ENCODE data around the gene ART3.

The ART3 gene

DNA sequence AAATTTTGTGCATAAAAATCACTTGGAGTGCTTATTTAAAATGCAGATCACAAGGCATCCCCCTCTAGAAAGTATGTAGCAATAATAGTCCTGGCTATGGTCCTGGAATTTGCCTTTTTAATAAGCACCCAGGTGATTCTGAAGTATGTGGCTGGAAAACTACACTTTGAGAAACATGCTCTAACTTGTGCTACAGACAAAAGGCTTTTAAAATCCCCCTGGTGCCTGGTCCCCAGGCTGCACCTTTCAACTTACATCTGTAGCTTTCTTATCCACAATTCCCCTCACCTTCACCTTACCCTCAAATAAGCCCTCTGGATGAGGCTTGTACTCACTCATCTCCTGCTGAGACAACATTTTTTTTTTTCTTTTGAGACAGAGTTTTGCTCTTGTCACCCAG is 21.1 kb downstream of the ART3 start:
- no peak overlapping the region for H3K9ac ChIP-seq (ENCODE audit: low read depth, low read length)
- no peak overlapping the region for H3K4me3 ChIP-seq (ENCODE audit: low read depth, low read length)
- H3K4me1 ChIP-seq (ENCODE audit: control insufficient read depth, insufficient read depth, low read length) = no peaks in the 10 kb centered on the region
- H3K27me3 ChIP-seq (ENCODE audit: control insufficient read depth, insufficient read depth, low read length) = no peaks in the 10 kb centered on the region
- H3K9me3 ChIP-seq (ENCODE audit: control insufficient read depth, insufficient read depth, low read length) = no peaks in the 10 kb centered on the region
- H3K27ac ChIP-seq (ENCODE audit: low read depth, low read length) = no peak overlapping the region
- H3K36me3 ChIP-seq (ENCODE audit: control insufficient read depth, insufficient read depth, low read length) = no peaks in the 10 kb centered on the region

DNA sequence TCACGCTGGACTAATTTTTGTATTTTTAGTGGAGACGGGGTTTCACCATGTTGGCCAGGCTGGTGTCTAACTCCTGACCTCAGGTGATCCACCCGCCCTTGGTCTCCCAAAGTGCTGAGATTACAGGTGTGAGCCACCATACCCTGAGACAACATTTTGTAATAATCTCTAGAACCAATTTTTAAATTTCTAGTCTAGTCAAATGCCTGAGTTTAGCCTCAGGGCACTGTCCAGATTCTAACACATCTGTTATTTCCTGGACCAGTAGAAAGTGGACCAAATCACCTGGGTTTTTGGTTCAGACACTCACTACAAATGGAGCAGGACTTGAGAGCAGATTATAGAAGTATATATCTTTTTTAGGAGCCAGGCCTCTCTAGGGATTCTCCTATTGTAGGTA is 21.6 kb downstream of the ART3 start:
- no peak overlapping the region for H3K27ac ChIP-seq (ENCODE audit: low read depth, low read length)
- H3K4me3 ChIP-seq (ENCODE audit: low read depth, low read length) = no peak overlapping the region
- H3K9ac ChIP-seq (ENCODE audit: low read depth, low read length) = no peak overlapping the region
- H3K4me1 ChIP-seq (ENCODE audit: control insufficient read depth, insufficient read depth, low read length) = no peaks in the 10 kb centered on the region
- H3K36me3 ChIP-seq (ENCODE audit: control insufficient read depth, insufficient read depth, low read length) = no peaks in the 10 kb centered on the region
- H3K9me3 ChIP-seq (ENCODE audit: control insufficient read depth, insufficient read depth, low read length) = no peaks in the 10 kb centered on the region
- H3K27me3 ChIP-seq (ENCODE audit: control insufficient read depth, insufficient read depth, low read length) = no peaks in the 10 kb centered on the region

DNA sequence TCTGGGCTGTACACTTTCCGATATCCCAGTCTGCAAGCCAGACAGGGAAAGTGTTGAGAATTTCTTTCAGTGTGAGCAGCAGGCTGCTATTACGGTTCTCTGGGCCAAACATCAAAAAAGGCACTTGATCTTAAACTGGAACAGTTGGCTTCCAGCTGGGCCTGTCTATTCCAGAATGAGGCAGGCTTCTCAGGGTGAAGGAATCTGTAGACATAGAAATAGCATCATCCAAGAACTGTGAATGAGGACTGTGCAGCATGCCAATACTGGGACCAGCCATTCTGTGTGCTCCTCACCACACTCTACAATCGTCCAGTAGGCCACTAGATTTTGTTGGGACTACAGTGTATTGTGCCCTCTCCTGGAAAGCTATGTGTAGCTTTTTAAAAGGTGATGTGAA is 31.1 kb downstream of the ART3 start:
- Histone ChIP-seq H3K27me3 (ENCODE audit: control insufficient read depth, insufficient read depth, low read length) (peaks cover 13% of the 10 kb centered on the region), H3K4me3 (ENCODE audit: low read depth, low read length) (no peak overlapping the region), H3K27ac (ENCODE audit: low read depth, low read length) (no peak overlapping the region), H3K9ac (ENCODE audit: low read depth, low read length) (no peak overlapping the region), H3K4me1 (ENCODE audit: control insufficient read depth, insufficient read depth, low read length) (no peaks in the 10 kb centered on the region; the same call in 1 of the 2 replicates), H3K9me3 (ENCODE audit: control insufficient read depth, insufficient read depth, low read length) (no peaks in the 10 kb centered on the region), H3K36me3 (ENCODE audit: control insufficient read depth, insufficient read depth, low read length) (no peaks in the 10 kb centered on the region)

DNA sequence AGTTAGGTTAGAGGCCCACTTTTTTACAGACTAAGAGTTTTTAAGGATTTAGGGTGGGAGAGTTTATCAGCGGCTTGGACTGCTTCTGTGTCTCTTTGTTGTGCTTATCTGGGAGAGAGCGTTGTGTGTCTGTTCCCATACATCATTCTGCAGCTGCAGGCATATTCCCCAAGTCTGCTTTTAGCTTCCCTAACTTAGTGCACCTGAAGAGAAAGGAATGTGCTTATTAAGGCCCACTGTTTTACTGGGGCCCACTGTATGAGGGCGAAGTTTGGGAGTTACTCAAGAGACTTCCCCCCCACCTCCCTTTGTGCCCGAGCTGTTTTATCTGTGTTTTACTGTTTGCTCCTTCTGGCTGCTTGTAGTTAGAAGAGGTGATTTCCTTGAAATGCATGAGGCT is 31.9 kb downstream of the ART3 start:
- no peaks in the 10 kb centered on the region for H3K9me3 ChIP-seq (ENCODE audit: control insufficient read depth, insufficient read depth, low read length)
- no peaks in the 10 kb centered on the region; the same call in 1 of the 2 replicates for H3K4me1 ChIP-seq (ENCODE audit: control insufficient read depth, insufficient read depth, low read length)
- H3K27ac ChIP-seq (ENCODE audit: low read depth, low read length) = no peak overlapping the region
- no peak overlapping the region for H3K9ac ChIP-seq (ENCODE audit: low read depth, low read length)
- H3K4me3 ChIP-seq (ENCODE audit: low read depth, low read length) = no peak overlapping the region
- peaks cover 13% of the 10 kb centered on the region for H3K27me3 ChIP-seq (ENCODE audit: control insufficient read depth, insufficient read depth, low read length)
- H3K36me3 ChIP-seq (ENCODE audit: control insufficient read depth, insufficient read depth, low read length) = no peaks in the 10 kb centered on the region

DNA sequence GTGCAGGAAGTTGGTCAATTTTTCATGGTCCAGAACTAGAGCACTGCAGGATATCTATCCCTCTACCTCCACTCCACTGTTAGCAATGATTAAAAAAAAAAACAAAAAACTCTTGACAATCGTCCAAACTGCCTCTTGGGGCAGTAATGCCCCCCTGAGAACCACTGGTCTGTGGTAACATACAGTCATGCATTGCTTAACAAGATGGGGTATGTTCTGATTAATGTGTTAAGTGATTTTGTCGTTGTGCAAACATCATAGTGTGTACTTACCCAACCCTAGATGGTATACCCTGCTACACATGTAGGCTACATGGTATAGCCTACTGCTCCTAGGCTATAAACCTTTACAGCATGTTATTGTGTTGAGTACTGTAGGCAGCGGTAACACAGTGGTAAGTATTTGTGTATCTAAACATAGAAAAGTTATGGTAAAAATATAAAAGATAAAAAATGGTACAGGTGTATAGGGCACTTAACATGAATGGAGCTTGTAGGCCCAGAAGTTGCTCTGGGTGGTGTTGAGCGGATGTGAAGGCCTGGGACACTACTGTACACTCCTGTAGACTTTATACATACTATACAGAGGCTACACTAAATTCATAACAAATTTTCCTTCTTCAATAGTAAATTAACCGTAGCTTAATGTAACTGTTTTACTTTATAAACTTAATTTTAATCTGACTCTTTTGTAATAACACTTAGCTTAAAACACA is 34.1 kb downstream of the ART3 start:
- peaks cover 13% of the 10 kb centered on the region for H3K36me3 ChIP-seq (ENCODE audit: control insufficient read depth, insufficient read depth, low read length)
- peaks cover 13% of the 10 kb centered on the region for H3K27me3 ChIP-seq (ENCODE audit: control insufficient read depth, insufficient read depth, low read length)
- H3K4me3 ChIP-seq (ENCODE audit: low read depth, low read length) = no peak overlapping the region
- H3K4me1 ChIP-seq (ENCODE audit: control insufficient read depth, insufficient read depth, low read length) = no peaks in the 10 kb centered on the region; the same call in 1 of the 2 replicates
- H3K9ac ChIP-seq (ENCODE audit: low read depth, low read length) = no peak overlapping the region
- H3K27ac ChIP-seq (ENCODE audit: low read depth, low read length) = no peak overlapping the region
- H3K9me3 ChIP-seq (ENCODE audit: control insufficient read depth, insufficient read depth, low read length) = no peaks in the 10 kb centered on the region

DNA sequence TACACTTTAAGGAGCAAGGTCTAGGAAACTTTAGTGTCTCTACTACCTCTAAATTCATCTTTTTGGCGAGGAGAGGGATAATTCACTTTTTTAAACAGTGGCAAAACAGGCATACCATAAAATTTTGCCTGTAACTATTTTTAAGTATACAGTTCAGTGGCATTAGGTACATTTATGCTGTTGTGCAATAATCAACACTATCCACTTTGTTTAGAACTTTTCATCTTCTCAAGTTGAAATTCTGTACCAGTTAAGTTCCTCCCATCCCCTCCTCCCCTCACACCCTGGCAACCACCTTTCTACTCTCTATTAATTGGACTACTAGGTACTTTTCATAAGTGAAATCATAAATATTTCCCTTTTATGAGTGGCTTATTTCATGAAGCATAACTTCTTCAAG is 42.3 kb downstream of the ART3 start:
- Histone ChIP-seq H3K4me3 (ENCODE audit: low read depth, low read length) (no peak overlapping the region), H3K9ac (ENCODE audit: low read depth, low read length) (no peak overlapping the region), H3K27me3 (ENCODE audit: control insufficient read depth, insufficient read depth, low read length) (no peaks in the 10 kb centered on the region), H3K9me3 (ENCODE audit: control insufficient read depth, insufficient read depth, low read length) (no peaks in the 10 kb centered on the region), H3K27ac (ENCODE audit: low read depth, low read length) (no peak overlapping the region), H3K4me1 (ENCODE audit: control insufficient read depth, insufficient read depth, low read length) (no peaks in the 10 kb centered on the region), H3K36me3 (ENCODE audit: control insufficient read depth, insufficient read depth, low read length) (peaks cover 93% of the 10 kb centered on the region)

DNA sequence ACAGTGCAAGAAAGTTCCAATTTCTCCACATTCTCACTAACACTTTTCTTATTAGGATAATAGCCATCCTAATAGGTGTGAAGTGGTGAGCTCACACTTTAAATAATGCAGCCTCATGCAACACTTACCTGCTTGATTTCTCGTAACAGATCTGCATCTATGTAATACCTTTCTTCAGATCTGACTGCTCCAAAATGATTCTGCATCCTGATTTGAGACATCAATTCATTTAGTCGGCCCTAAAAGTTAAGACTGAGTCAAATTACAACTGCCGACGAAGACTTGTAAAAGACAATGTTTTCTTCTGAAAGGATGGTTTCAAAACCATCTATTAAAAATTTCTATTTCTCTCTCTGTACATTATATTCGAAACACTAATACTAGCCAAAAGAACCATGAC is 43.0 kb downstream of the ART3 start:
- Histone ChIP-seq H3K4me3 (ENCODE audit: low read depth, low read length) (no peak overlapping the region), H3K27ac (ENCODE audit: low read depth, low read length) (no peak overlapping the region), H3K4me1 (ENCODE audit: control insufficient read depth, insufficient read depth, low read length) (no peaks in the 10 kb centered on the region), H3K36me3 (ENCODE audit: control insufficient read depth, insufficient read depth, low read length) (peaks cover 94% of the 10 kb centered on the region), H3K9me3 (ENCODE audit: control insufficient read depth, insufficient read depth, low read length) (no peaks in the 10 kb centered on the region), H3K9ac (ENCODE audit: low read depth, low read length) (no peak overlapping the region), H3K27me3 (ENCODE audit: control insufficient read depth, insufficient read depth, low read length) (no peaks in the 10 kb centered on the region)

DNA sequence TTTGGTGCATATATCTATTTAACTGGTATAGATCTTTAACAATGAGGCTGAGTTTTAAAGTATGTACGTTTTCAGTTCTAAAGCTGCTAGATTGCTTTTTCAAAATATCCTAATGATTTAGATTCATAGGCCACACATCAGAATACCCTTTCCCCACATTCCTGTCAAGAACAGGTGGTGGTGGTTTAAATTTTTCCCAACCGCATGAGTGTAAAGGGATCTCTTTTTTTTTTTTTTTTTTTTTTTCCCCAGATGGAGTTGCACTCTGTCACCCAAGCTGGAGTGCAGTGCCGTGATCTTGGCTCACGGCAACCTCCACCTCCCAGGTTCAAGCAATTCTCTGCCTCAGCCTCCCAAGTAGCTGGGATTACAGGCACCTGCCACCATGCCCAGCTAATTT is 45.7 kb downstream of the ART3 start:
- H3K27ac ChIP-seq (ENCODE audit: low read depth, low read length) = no peak overlapping the region
- H3K9ac ChIP-seq (ENCODE audit: low read depth, low read length) = no peak overlapping the region
- H3K4me1 ChIP-seq (ENCODE audit: control insufficient read depth, insufficient read depth, low read length) = no peaks in the 10 kb centered on the region
- H3K4me3 ChIP-seq (ENCODE audit: low read depth, low read length) = no peak overlapping the region
- peaks cover 96% of the 10 kb centered on the region for H3K36me3 ChIP-seq (ENCODE audit: control insufficient read depth, insufficient read depth, low read length)
- no peaks in the 10 kb centered on the region for H3K27me3 ChIP-seq (ENCODE audit: control insufficient read depth, insufficient read depth, low read length)
- H3K9me3 ChIP-seq (ENCODE audit: control insufficient read depth, insufficient read depth, low read length) = no peaks in the 10 kb centered on the region

DNA sequence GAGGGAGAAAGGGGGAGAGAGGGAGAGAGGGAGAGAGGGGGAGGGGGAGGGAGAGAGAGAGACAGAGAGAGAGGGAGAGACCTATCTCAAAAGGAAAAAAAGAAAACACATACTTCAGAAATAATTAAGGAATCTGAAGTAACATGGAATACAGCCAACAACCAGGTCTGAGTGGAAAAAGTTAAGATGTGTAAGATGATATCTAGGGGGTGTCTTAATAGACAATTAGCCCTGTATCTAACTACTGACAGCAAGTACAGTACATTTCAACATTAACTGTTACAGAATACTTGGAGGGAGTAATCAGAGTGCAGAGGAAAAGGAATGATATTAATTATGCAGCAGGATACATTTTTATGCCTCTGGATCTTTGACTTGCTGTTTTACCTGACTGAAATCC is 51.3 kb downstream of the ART3 start:
- Histone ChIP-seq H3K9me3 (ENCODE audit: control insufficient read depth, insufficient read depth, low read length) (no peaks in the 10 kb centered on the region), H3K27ac (ENCODE audit: low read depth, low read length) (no peak overlapping the region), H3K4me3 (ENCODE audit: low read depth, low read length) (no peak overlapping the region), H3K27me3 (ENCODE audit: control insufficient read depth, insufficient read depth, low read length) (no peaks in the 10 kb centered on the region), H3K36me3 (ENCODE audit: control insufficient read depth, insufficient read depth, low read length) (peaks cover 89% of the 10 kb centered on the region), H3K9ac (ENCODE audit: low read depth, low read length) (no peak overlapping the region), H3K4me1 (ENCODE audit: control insufficient read depth, insufficient read depth, low read length) (no peaks in the 10 kb centered on the region)

DNA sequence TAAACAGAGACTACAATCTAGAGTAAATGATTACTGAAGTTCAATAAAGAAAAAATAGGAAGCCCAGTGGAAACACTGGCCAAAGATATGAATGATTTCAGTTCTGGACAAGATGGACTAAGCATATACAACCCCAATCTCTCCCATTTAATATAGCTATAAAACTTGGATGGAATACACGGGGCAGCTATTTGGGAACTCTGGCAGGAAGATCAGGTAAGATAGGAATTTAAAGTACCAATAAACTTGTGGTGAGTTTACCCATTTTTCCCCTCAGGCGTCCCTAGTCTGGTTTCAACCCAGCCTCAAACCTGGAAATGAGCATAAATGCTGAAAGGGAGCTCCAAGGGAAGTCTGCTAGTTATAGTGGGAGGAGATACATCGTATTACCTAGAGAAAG is 53.2 kb downstream of the ART3 start:
- Histone ChIP-seq H3K27me3 (ENCODE audit: control insufficient read depth, insufficient read depth, low read length) (no peaks in the 10 kb centered on the region), H3K9ac (ENCODE audit: low read depth, low read length) (no peak overlapping the region), H3K4me3 (ENCODE audit: low read depth, low read length) (no peak overlapping the region), H3K27ac (ENCODE audit: low read depth, low read length) (no peak overlapping the region), H3K9me3 (ENCODE audit: control insufficient read depth, insufficient read depth, low read length) (no peaks in the 10 kb centered on the region), H3K4me1 (ENCODE audit: control insufficient read depth, insufficient read depth, low read length) (no peaks in the 10 kb centered on the region), H3K36me3 (ENCODE audit: control insufficient read depth, insufficient read depth, low read length) (peaks cover 89% of the 10 kb centered on the region)

DNA sequence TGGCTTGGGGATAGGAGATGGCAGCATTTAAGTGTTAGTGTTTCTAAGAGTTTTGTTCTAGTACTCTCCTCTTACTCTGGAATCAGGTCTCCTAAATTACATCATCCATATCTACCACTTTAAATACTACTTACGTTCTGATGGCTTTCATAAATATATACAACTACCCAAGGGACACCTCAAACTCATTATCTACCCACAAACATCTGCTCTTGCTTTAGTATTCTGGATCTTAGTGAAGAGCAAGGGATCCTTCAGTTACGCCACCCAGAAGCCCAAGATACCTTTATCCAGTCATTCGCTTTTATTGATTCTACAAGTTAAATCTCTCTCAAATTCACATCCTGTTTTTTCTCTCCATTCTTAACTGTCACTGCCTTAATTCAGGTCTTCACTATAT is 66.7 kb downstream of the ART3 start:
- Histone ChIP-seq H3K4me3 (ENCODE audit: low read depth, low read length) (no peak overlapping the region), H3K9me3 (ENCODE audit: control insufficient read depth, insufficient read depth, low read length) (no peaks in the 10 kb centered on the region), H3K36me3 (ENCODE audit: control insufficient read depth, insufficient read depth, low read length) (peaks cover 82% of the 10 kb centered on the region), H3K9ac (ENCODE audit: low read depth, low read length) (no peak overlapping the region), H3K27me3 (ENCODE audit: control insufficient read depth, insufficient read depth, low read length) (no peaks in the 10 kb centered on the region), H3K4me1 (ENCODE audit: control insufficient read depth, insufficient read depth, low read length) (peaks cover 11% of the 10 kb centered on the region), H3K27ac (ENCODE audit: low read depth, low read length) (no peak overlapping the region)
